NCI-H748 (cell line): ENCODE data around the gene PRODH2.
"Not testable (repeated sequence)": the region's sequence is repeated elsewhere in the genome, so short reads cannot be mapped to it uniquely, and the experiment has no call there.

Experiments
- DNase-seq: peaks from one replicate; lab custom pipeline; 2025; ENCODE audit not compliant: unreplicated experiment; lab: John Stamatoyannopoulos, UW

Gene PRODH2

GRCh38 chr19:35796645-35797542, 15.8 kb downstream of the PRODH2 start:
- DNase-seq, result no peak

- DNase-seq, result not testable (repeated sequence)
These were observed 17.1 kb downstream of the PRODH2 start for GRCh38 chr19:35795564-35795963.

- DNase-seq, result no peak
These were observed 19.1 kb downstream of the PRODH2 start for GRCh38 chr19:35793381-35794165.

GRCh38 chr19:35792888-35793287, 19.8 kb downstream of the PRODH2 start:
- DNase-seq, result no peak

GRCh38 chr19:35792312-35792711, 20.3 kb downstream of the PRODH2 start:
- DNase-seq, result no peak

- no peak for DNase-seq
These were observed 20.8 kb downstream of the PRODH2 start for GRCh38 chr19:35791814-35792279.

GRCh38 chr19:35790981-35791813, 21.4 kb downstream of the PRODH2 start:
- DNase-seq, result peak; percentile 23

- DNase-seq, result no peak
These were observed 22.4 kb downstream of the PRODH2 start for GRCh38 chr19:35789978-35790944.

- DNase-seq, result no peak
These were observed 23.3 kb downstream of the PRODH2 start for GRCh38 chr19:35789195-35789977.

GRCh38 chr19:35788205-35788960, 24.3 kb downstream of the PRODH2 start:
- DNase-seq, result no peak

- DNase-seq, result no peak
These were observed 25.3 kb downstream of the PRODH2 start for GRCh38 chr19:35787227-35787799.

GRCh38 chr19:35786299-35787160, 26.1 kb downstream of the PRODH2 start:
- no peak for DNase-seq

- DNase-seq, result no peak
These were observed 27.4 kb downstream of the PRODH2 start for GRCh38 chr19:35785339-35785627.

- peak; percentile 33 for DNase-seq
These were observed 27.9 kb downstream of the PRODH2 start for GRCh38 chr19:35784503-35785338.

- DNase-seq, result no peak
These were observed 28.9 kb downstream of the PRODH2 start for GRCh38 chr19:35783469-35784434.
